22Rv1 (cell line): ENCODE measurements around the gene MYO9B.

Experiments
- ZFX ChIP-seq: fragments of 450-650 bp; IDR thresholded peaks from 2 replicates; pipeline ENCODE4 v1.6.1; 2017; ENCODE audit warnings: antibody characterized with exemption, borderline replicate concordance
- TF ChIP-seq, protein P1 (sequence below): fragments of 450-650 bp; IDR thresholded peaks from 2 replicates; pipeline ENCODE4 v1.5.1; 2017; ENCODE audit warnings: mild to moderate bottlenecking

DNA sequence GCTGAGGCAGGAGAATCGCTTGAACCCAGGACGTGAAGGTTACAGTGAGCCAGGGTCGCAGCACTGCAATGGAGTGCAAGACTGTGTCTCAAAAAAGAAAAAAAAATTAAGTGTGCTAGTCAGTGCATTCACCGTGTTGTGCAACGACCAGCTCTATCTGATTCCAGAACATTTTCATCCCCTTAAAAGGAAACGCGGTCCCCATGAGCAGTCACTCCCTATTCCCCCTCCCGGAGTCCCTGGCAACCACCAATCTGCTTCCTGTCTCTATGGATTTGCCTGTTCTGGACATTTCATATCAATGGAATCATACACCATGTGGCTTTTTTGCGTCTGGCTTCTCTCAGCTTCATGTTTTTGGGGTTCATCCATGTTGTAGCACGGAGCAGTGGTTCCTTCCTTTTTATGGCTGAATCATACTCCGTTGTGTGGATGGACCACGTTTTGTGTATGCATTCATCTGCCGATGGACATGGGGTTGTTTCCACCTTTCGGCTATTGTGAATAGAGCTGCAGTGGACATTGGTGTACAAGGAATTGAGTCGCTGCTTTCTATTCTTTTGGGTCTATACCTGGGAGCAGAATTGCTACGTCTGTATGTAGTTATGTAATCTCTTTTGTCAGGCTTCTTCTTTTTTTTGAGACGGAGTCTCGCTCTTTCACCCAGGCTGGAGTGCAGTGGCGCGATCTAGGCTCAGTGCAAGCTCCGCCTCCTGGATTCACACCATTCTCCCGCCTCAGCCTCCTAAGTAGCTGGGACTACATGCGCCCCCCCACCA is 19.8 kb downstream of the MYO9B start:
- TF ChIP-seq, protein P1, sequence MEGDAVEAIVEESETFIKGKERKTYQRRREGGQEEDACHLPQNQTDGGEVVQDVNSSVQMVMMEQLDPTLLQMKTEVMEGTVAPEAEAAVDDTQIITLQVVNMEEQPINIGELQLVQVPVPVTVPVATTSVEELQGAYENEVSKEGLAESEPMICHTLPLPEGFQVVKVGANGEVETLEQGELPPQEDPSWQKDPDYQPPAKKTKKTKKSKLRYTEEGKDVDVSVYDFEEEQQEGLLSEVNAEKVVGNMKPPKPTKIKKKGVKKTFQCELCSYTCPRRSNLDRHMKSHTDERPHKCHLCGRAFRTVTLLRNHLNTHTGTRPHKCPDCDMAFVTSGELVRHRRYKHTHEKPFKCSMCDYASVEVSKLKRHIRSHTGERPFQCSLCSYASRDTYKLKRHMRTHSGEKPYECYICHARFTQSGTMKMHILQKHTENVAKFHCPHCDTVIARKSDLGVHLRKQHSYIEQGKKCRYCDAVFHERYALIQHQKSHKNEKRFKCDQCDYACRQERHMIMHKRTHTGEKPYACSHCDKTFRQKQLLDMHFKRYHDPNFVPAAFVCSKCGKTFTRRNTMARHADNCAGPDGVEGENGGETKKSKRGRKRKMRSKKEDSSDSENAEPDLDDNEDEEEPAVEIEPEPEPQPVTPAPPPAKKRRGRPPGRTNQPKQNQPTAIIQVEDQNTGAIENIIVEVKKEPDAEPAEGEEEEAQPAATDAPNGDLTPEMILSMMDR: no peak
- no peak for TF ChIP-seq ZFX
